Keratinocyte (primary cell): Measurements from ENCODE around the gene SNCA. TPM values are rescaled to one million over a fixed set of nuclear protein-coding genes. Genes with fewer than 3 reads are reported as not detected.
A peak's percentile ranks its signal among the peaks of the same experiment; 100 is the strongest.

Experiments used
- DNase-seq: peaks from one replicate; pipeline ENCODE4 v3.0.0-alpha.2; 2011; ENCODE audit warnings: low read depth, missing footprints, low spot score
- FAIRE-seq: peaks from 2 replicates; lab custom pipeline; 2011; peaks lifted over from hg19 to GRCh38; lab: Jason Lieb, UNC
- H2AFZ ChIP-seq: 2 replicates; pipeline ENCODE4 v1.6.0; 2012; ENCODE audit warnings: low read length, control low read depth, inconsistent platforms; ENCODE audit not compliant: control insufficient read depth
- H3K27ac ChIP-seq: 2 replicates; pipeline ENCODE4 v1.5.1; 2011; ENCODE audit warnings: low read length; ENCODE audit not compliant: control insufficient read depth, insufficient read depth
- H3K27me3 ChIP-seq: 3 replicates; pipeline ENCODE4 v1.6.0; 2011; ENCODE audit warnings: low read length; ENCODE audit not compliant: control insufficient read depth, insufficient read depth; ENCODE audit errors: extremely low read depth
- H3K36me3 ChIP-seq, 2 experiments: 2 replicates in 1 of 2; 3 replicates in 1 of 2; pipeline ENCODE4 v1.5.1; 2011; ENCODE audit warnings: low read length in 2 of 2, mild to moderate bottlenecking in 1 of 2; ENCODE audit not compliant: control insufficient read depth in 2 of 2, insufficient read depth in 2 of 2; ENCODE audit errors: extremely low read depth in 1 of 2
- H3K4me1 ChIP-seq: 3 replicates; pipeline ENCODE4 v1.5.1; 2011; ENCODE audit warnings: low read length; ENCODE audit not compliant: control insufficient read depth, insufficient read depth; ENCODE audit errors: extremely low read depth
- H3K4me2 ChIP-seq: 3 replicates; pipeline ENCODE4 v1.6.0; 2011; ENCODE audit warnings: low read depth, low read length; ENCODE audit not compliant: control insufficient read depth, insufficient read depth; ENCODE audit errors: extremely low read depth
- H3K4me3 ChIP-seq, 3 experiments: fragments of 200-600 bp in 1 of 3; sonication (generic) in 1 of 3; 2 replicates in 2 of 3; 3 replicates in 1 of 3; pipeline ENCODE4 v1.5.1; 2011 to 2016; ENCODE audit warnings: low read length in 3 of 3, mild to moderate bottlenecking in 3 of 3, control low read depth in 2 of 3, inconsistent platforms in 1 of 3, low read depth in 1 of 3, mixed read lengths in 1 of 3, mixed run types in 1 of 3, moderate library complexity in 1 of 3; ENCODE audit not compliant: control insufficient read depth in 2 of 3, insufficient read depth in 2 of 3; ENCODE audit errors: extremely low read depth in 1 of 3
- H3K79me2 ChIP-seq: 2 replicates; pipeline ENCODE4 v1.6.0; 2012; ENCODE audit warnings: low read length; ENCODE audit not compliant: control insufficient read depth, insufficient read depth
- H3K9ac ChIP-seq: 3 replicates; pipeline ENCODE4 v1.6.0; 2011; ENCODE audit warnings: low read length; ENCODE audit not compliant: control insufficient read depth, insufficient read depth; ENCODE audit errors: extremely low read depth
- H3K9me1 ChIP-seq: 3 replicates; pipeline ENCODE4 v1.6.0; 2011; ENCODE audit warnings: low read length; ENCODE audit not compliant: control insufficient read depth, insufficient read depth; ENCODE audit errors: extremely low read depth
- H3K9me3 ChIP-seq: 2 replicates; pipeline ENCODE4 v1.5.1; 2012; ENCODE audit warnings: low read depth, low read length; ENCODE audit not compliant: control insufficient read depth
- H4K20me1 ChIP-seq: 3 replicates; pipeline ENCODE4 v1.6.0; 2011; ENCODE audit warnings: low read length; ENCODE audit not compliant: control insufficient read depth, insufficient read depth; ENCODE audit errors: extremely low read depth
- EZH2 ChIP-seq: IDR thresholded peaks from one replicate; pipeline ENCODE4 v1.6.1; 2012; ENCODE audit warnings: inconsistent platforms, mild to moderate bottlenecking, low read length, moderate library complexity
- dilution Hi-C: fragments of 300-500 bp; cut with MboI; formaldehyde crosslinking; loops from one replicate; pipeline ENCODE4 v1.7.0; 2020; ENCODE audit warnings: low sequenced_read_pairs; ENCODE audit not compliant: extremely low pct_ligation_motif_present
- polyA plus RNA-seq, 5 experiments: library from polyadenylated mRNA; depleted of rRNA in 3 of 5; stranded (reverse) in 3 of 5; stranded (forward) in 1 of 5; unstranded in 1 of 5; fragments of >200 nt; gene quantifications; 1 replicate in 1 of 5; 2 replicates in 3 of 5; 3 replicates in 1 of 5; pipeline versions ENCODE4 v1.2.1 to v1.2.3, GENCODE V29; 2011 to 2012; ENCODE audit warnings: missing spikeins in 2 of 5, low read depth in 1 of 5, low replicate concordance in 1 of 5
- TF ChIP-seq, protein P1 (sequence below), 3 experiments: IDR thresholded peaks in 1 of 3; conservative IDR thresholded peaks in 1 of 3; optimal IDR thresholded peaks in 1 of 3; 2 replicates in 2 of 3; 3 replicates in 1 of 3; pipeline versions ENCODE3 to v1.5.1; 2011; ENCODE audit warnings: low read length in 3 of 3, mild to moderate bottlenecking in 3 of 3, moderate library complexity in 2 of 3, control low read depth in 1 of 3, inconsistent platforms in 1 of 3; ENCODE audit not compliant: insufficient read depth in 2 of 3; ENCODE audit errors: extremely low read depth in 1 of 3

SNCA gene
- polyA plus RNA-seq, 1 donor (not counting 4 experiments of a cell fraction or from before 2014, with no cell fraction given): 61.3 TPM

- Histone ChIP-seq H3K27me3 (no peaks in the 10 kb centered on the region), H3K27ac (no peak overlapping the region), H3K9me3 (no peaks in the 10 kb centered on the region), H3K4me3 (no peak overlapping the region), H3K4me1 (peaks cover 14% of the 10 kb centered on the region), H3K4me2 (no peak overlapping the region), H3K36me3 (peaks cover 4 to 5% of the 10 kb centered on the region in 2 experiments), H2AFZ (no peak overlapping the region), H3K79me2 (peaks cover 3% of the 10 kb centered on the region), H3K9ac (no peak overlapping the region), H4K20me1 (no peaks in the 10 kb centered on the region), H3K9me1 (peaks cover 2% of the 10 kb centered on the region)
- TF ChIP-seq EZH2: no peak
- TF ChIP-seq, protein P1, sequence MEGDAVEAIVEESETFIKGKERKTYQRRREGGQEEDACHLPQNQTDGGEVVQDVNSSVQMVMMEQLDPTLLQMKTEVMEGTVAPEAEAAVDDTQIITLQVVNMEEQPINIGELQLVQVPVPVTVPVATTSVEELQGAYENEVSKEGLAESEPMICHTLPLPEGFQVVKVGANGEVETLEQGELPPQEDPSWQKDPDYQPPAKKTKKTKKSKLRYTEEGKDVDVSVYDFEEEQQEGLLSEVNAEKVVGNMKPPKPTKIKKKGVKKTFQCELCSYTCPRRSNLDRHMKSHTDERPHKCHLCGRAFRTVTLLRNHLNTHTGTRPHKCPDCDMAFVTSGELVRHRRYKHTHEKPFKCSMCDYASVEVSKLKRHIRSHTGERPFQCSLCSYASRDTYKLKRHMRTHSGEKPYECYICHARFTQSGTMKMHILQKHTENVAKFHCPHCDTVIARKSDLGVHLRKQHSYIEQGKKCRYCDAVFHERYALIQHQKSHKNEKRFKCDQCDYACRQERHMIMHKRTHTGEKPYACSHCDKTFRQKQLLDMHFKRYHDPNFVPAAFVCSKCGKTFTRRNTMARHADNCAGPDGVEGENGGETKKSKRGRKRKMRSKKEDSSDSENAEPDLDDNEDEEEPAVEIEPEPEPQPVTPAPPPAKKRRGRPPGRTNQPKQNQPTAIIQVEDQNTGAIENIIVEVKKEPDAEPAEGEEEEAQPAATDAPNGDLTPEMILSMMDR (optimal IDR thresholded peaks at IDR 0.05 in 1 of 3, IDR thresholded peaks at IDR 0.05 in 1 of 3, conservative IDR thresholded peaks at IDR 0.05 in 1 of 3; ENCODE audit: extremely low read depth in 1 of 3, insufficient read depth in 2 of 3, low read length in 3 of 3): no peak
- dilution Hi-C loops: no loop called here
- no peak for DNase-seq
- FAIRE-seq: peak; percentile 29
Observed at GRCh38 chr4:89820010-89820409, 17.0 kb downstream of the SNCA start.

DNA sequence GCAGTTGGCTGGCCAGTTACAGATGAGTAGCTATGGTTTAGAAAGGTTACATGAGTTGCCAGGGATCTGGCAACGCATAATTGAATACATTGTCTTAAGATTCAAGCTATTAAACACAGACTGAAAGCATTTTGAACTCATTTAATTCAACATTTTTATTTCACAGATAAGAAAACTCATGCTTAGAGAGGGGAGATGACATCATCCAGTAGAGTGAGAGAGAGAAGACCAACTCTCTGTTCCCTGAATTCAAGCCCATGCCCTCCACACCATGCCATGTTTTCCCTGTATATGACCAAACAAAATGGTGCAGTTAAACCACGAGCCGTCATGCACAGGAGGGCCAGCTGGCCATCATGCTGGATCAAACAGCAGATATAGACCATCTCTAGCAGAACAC, 22.6 kb downstream of the SNCA start:
- H3K9me3 ChIP-seq: no peaks in the 10 kb centered on the region
- FAIRE-seq: no peak
- H3K79me2 ChIP-seq: no peaks in the 10 kb centered on the region
- no peaks in the 10 kb centered on the region for H3K4me1 ChIP-seq
- H3K9ac ChIP-seq: no peak overlapping the region
- no peaks in the 10 kb centered on the region for H3K27me3 ChIP-seq
- no peak overlapping the region for H3K4me3 ChIP-seq
- no peaks in the 10 kb centered on the region for H4K20me1 ChIP-seq
- H3K36me3 ChIP-seq: peaks cover 0 to 1% of the 10 kb centered on the region in 2 experiments
- H3K27ac ChIP-seq: no peak overlapping the region
- H3K9me1 ChIP-seq: peaks cover 2% of the 10 kb centered on the region
- H3K4me2 ChIP-seq: no peak overlapping the region
- H2AFZ ChIP-seq: no peak overlapping the region
- dilution Hi-C loops: no loop called here
- DNase-seq: no peak
- TF ChIP-seq, protein P1 (optimal IDR thresholded peaks at IDR 0.05 in 1 of 3, IDR thresholded peaks at IDR 0.05 in 1 of 3, conservative IDR thresholded peaks at IDR 0.05 in 1 of 3; ENCODE audit: extremely low read depth in 1 of 3, insufficient read depth in 2 of 3, low read length in 3 of 3): no peak
- TF ChIP-seq EZH2: no peak
